ENCODE results near the gene RABL6. TPM values are rescaled to one million over a fixed set of nuclear protein-coding genes. Genes with fewer than 3 reads are reported as not detected.

The RABL6 gene
- total RNA-seq, 1 donor from 2014 or later, result 109 TPM

Other genes starting within 250 kb of the RABL6 start
- 2.4 and 2.5 TPM in 2 replicates for gene EGFL7, start 145.0 kb upstream of the RABL6 start, total RNA-seq
- 24.7 and 25.0 TPM in 2 replicates for gene AGPAT2, start 120.5 kb upstream of the RABL6 start, total RNA-seq
- gene DIPK1B, start 95.4 kb upstream of the RABL6 start, total RNA-seq, result 0.47 and 0.88 TPM in 2 replicates
- gene LCN10, start 65.0 kb upstream of the RABL6 start, total RNA-seq, result 0.39 and 0.59 TPM in 2 replicates
- not detected in 2 replicates for gene LCN6, start 59.4 kb upstream of the RABL6 start, total RNA-seq
- gene LCN8, start 49.7 kb upstream of the RABL6 start, total RNA-seq, result not detected in 2 replicates
- gene LCN15, start 43.4 kb upstream of the RABL6 start, total RNA-seq, result not detected in 2 replicates
- 37.2 and 39.0 TPM in 2 replicates for gene TMEM141, start 16.6 kb upstream of the RABL6 start, total RNA-seq
- gene CCDC183, start 11.6 kb upstream of the RABL6 start, total RNA-seq, result 0.52 TPM in 1 of 2 replicates, not detected in the other
- 5.1 and 5.8 TPM in 2 replicates for gene AJM1, start 34.5 kb downstream of the RABL6 start, total RNA-seq
- 134 and 139 TPM in 2 replicates for gene PHPT1, start 41.5 kb downstream of the RABL6 start, total RNA-seq
- gene MAMDC4, start 44.4 kb downstream of the RABL6 start, total RNA-seq, result 18.2 and 23.6 TPM in 2 replicates
- gene EDF1, start 58.4 kb downstream of the RABL6 start, total RNA-seq, result 410 and 418 TPM in 2 replicates
- gene TRAF2, start 78.6 kb downstream of the RABL6 start, total RNA-seq, result 67.4 and 76.3 TPM in 2 replicates
- 92.5 and 96.2 TPM in 2 replicates for gene FBXW5, start 136.8 kb downstream of the RABL6 start, total RNA-seq
- gene C8G, start 137.3 kb downstream of the RABL6 start, total RNA-seq, result 0.56 and 1.5 TPM in 2 replicates
- 1.8 and 1.9 TPM in 2 replicates for gene LCN12, start 144.3 kb downstream of the RABL6 start, total RNA-seq
- 0.36 TPM in 1 of 2 replicates, not detected in the other for gene PTGDS, start 169.6 kb downstream of the RABL6 start, total RNA-seq
- not detected in 2 replicates for gene LCNL1, start 175.0 kb downstream of the RABL6 start, total RNA-seq
- gene PAXX, start 184.5 kb downstream of the RABL6 start, total RNA-seq, result 79.4 and 84.5 TPM in 2 replicates
- not detected in 2 replicates for gene CLIC3, start 188.6 kb downstream of the RABL6 start, total RNA-seq
- 25.7 and 26.9 TPM in 2 replicates for gene ABCA2, start 220.3 kb downstream of the RABL6 start, total RNA-seq
- 0.16 and 0.22 TPM in 2 replicates for gene FUT7, start 224.1 kb downstream of the RABL6 start, total RNA-seq
- 78.2 and 80.1 TPM in 2 replicates for gene NPDC1, start 238.2 kb downstream of the RABL6 start, total RNA-seq
- gene ENTPD2, start 246.1 kb downstream of the RABL6 start, total RNA-seq, result not detected in 2 replicates